Body of pancreas (tissue), 4 donors: ENCODE measurements around the gene PLEKHG3. TPM values are rescaled to one million over a fixed set of nuclear protein-coding genes. Genes with fewer than 3 reads are reported as not detected.

Source experiments
- ATAC-seq: fragments of 150-250 bp; one replicate; pipeline ENCODE4 v1.9.1; 2016
- DNase-seq, 4 donors: peaks; one replicate each; pipeline ENCODE4 v3.0.0-alpha.2; 2019
- H3K27ac ChIP-seq, 4 donors: fragments of 200-600 bp; sonication (generic); 1 replicate in 3 of 4; 2 replicates in 1 of 4; pipeline versions ENCODE4 v1.5.1 to v1.6.1; 2016 to 2019; ENCODE audit warnings: mild to moderate bottlenecking in 1 of 4, mixed read lengths in 1 of 4, moderate library complexity in 1 of 4
- H3K27me3 ChIP-seq, 2 donors: fragments of 200-600 bp; sonication (generic); one replicate each; pipeline ENCODE4 v1.6.0; 2016; ENCODE audit warnings: mild to moderate bottlenecking in 1 of 2
- H3K36me3 ChIP-seq, 2 donors: fragments of 200-600 bp; sonication (generic); replicated peaks in 1 of 2; 2 replicates each; pipeline ENCODE4 v1.5.1; 2016; ENCODE audit warnings: low read depth in 2 of 2; ENCODE audit not compliant: insufficient read depth in 1 of 2
- H3K4me1 ChIP-seq: fragments of 200-600 bp; sonication (generic); one replicate; pipeline ENCODE4 v1.6.0; 2016
- H3K4me3 ChIP-seq, 2 donors: fragments of 200-600 bp; sonication (generic); 1 replicate in 1 of 2; 2 replicates in 1 of 2; pipeline ENCODE4 v1.5.1; 2016 to 2019
- H3K9me3 ChIP-seq, 3 donors: fragments of 200-600 bp; sonication (generic); 1 replicate in 2 of 3; 2 replicates in 1 of 3; pipeline ENCODE4 v1.5.1; 2016
- CTCF ChIP-seq, 7 experiments: fragments of 450-650 bp in 4 of 7; fragments of 200-600 bp in 3 of 7; sonication (generic) in 3 of 7; IDR thresholded peaks; one replicate each; pipeline ENCODE4 v1.5.1; 2016 to 2019; ENCODE audit warnings: antibody characterized with exemption in 7 of 7
- POLR2A ChIP-seq, 3 donors: fragments of 450-650 bp; IDR thresholded peaks; one replicate each; pipeline ENCODE4 v1.6.1; 2016; ENCODE audit warnings: antibody characterized with exemption in 3 of 3, mild to moderate bottlenecking in 2 of 3
- whole genome bisulfite sequencing, 2 donors: methylation state at CpG; one replicate each; pipeline ENCODE4 v1.1.5; 2017; 5-methylcytosine and 5-hydroxymethylcytosine counted together
- intact Hi-C: fragments of 100-400 bp; cut with DNase I; formaldehyde crosslinking; loops from one replicate; pipeline ENCODE4 v1.15.1; 2023
- total RNA-seq, 2 donors: library from RNA; depleted of rRNA; stranded (reverse); fragments of >200 nt; gene quantifications; one replicate each; pipeline ENCODE4 v1.1.0, GENCODE V29; 2016

The PLEKHG3 gene
- total RNA-seq, 2 donors from 2014 or later, result 34.5 to 40.2 TPM

GRCh38 chr14:64771161-64771560 is 66.9 kb downstream of the PLEKHG3 start:
- H3K9me3 ChIP-seq, result no peaks in the 10 kb centered on the region
- no peak for TF ChIP-seq POLR2A (IDR thresholded peaks at IDR 0.05)
- TF ChIP-seq CTCF (IDR thresholded peaks at IDR 0.05), result no peak
- no peaks in the 10 kb centered on the region for H3K4me1 ChIP-seq
- H3K36me3 ChIP-seq, result no peaks in the 10 kb centered on the region
- intact Hi-C loops, result no loop called here
- no peak overlapping the region for H3K4me3 ChIP-seq
- WGBS, 2 donors, result 73 to 94% methylated on average over 2 of the region's 2 CpGs
- no peak for DNase-seq
- H3K27ac ChIP-seq, result no peak overlapping the region
- no peak for ATAC-seq
- H3K27me3 ChIP-seq, result no peaks in the 10 kb centered on the region

- intact Hi-C loops, result no loop called here
- ATAC-seq (no peak), DNase-seq (no peak)
- 92 to 94% methylated on average over 25 to 31 of the region's 36 CpGs for WGBS, 2 donors
- H3K36me3 ChIP-seq, result no peaks in the 10 kb centered on the region
- no peak overlapping the region for H3K27ac ChIP-seq
- H3K4me1 ChIP-seq, result no peaks in the 10 kb centered on the region
- no peaks in the 10 kb centered on the region for H3K9me3 ChIP-seq
- no peak for TF ChIP-seq CTCF (IDR thresholded peaks at IDR 0.05)
- TF ChIP-seq POLR2A (IDR thresholded peaks at IDR 0.05), result no peak
- no peak overlapping the region for H3K4me3 ChIP-seq
- no peaks in the 10 kb centered on the region for H3K27me3 ChIP-seq
Observed at GRCh38 chr14:64772397-64772950, 68.2 kb downstream of the PLEKHG3 start.

GRCh38 chr14:64773046-64773445 is 68.8 kb downstream of the PLEKHG3 start:
- ATAC-seq (no peak), DNase-seq (no peak)
- intact Hi-C loops, result no loop called here
- Histone ChIP-seq H3K4me3 (no peak overlapping the region), H3K27ac (no peak overlapping the region), H3K27me3 (no peaks in the 10 kb centered on the region), H3K4me1 (peaks cover 3% of the 10 kb centered on the region), H3K9me3 (no peaks in the 10 kb centered on the region), H3K36me3 (no peaks in the 10 kb centered on the region)
- WGBS, 2 donors, result 89 to 96% methylated on average over 18 of the region's 18 CpGs
- TF ChIP-seq POLR2A (IDR thresholded peaks at IDR 0.05) (no peak), CTCF (IDR thresholded peaks at IDR 0.05) (no peak)

- no peak for TF ChIP-seq CTCF (IDR thresholded peaks at IDR 0.05)
- TF ChIP-seq POLR2A (IDR thresholded peaks at IDR 0.05), result no peak
Observed at GRCh38 chr14:64773577-64773976, 69.4 kb downstream of the PLEKHG3 start.

GRCh38 chr14:64774272-64774671 is 70.0 kb downstream of the PLEKHG3 start:
- intact Hi-C loops, result no loop called here
- Histone ChIP-seq H3K4me3 (no peak overlapping the region), H3K36me3 (no peaks in the 10 kb centered on the region), H3K9me3 (no peaks in the 10 kb centered on the region), H3K27ac (no peak overlapping the region), H3K4me1 (peaks cover 9% of the 10 kb centered on the region), H3K27me3 (no peaks in the 10 kb centered on the region)
- no peak for DNase-seq
- TF ChIP-seq POLR2A (IDR thresholded peaks at IDR 0.05), result no peak
- TF ChIP-seq CTCF (IDR thresholded peaks at IDR 0.05), result no peak
- 93 to 94% methylated on average over 16 of the region's 16 CpGs for WGBS, 2 donors
- ATAC-seq, result no peak

More at GRCh38 chr14:64773577-64773976, 69.4 kb downstream of the PLEKHG3 start:
- Histone ChIP-seq H3K36me3 (no peaks in the 10 kb centered on the region), H3K27ac (no peak overlapping the region), H3K9me3 (no peaks in the 10 kb centered on the region), H3K27me3 (no peaks in the 10 kb centered on the region), H3K4me1 (peaks cover 8% of the 10 kb centered on the region), H3K4me3 (no peak overlapping the region)
- 91 to 100% methylated on average over 1 to 3 of the region's 3 CpGs for WGBS, 2 donors
- no peak for ATAC-seq
- no peak for DNase-seq
- intact Hi-C loops, result no loop called here
